ENCODE results near the gene SLFN14. TPM values are rescaled to one million over a fixed set of nuclear protein-coding genes. Genes with fewer than 3 reads are reported as not detected.
A peak's percentile ranks its signal among the peaks of the same experiment; 100 is the strongest.

The SLFN14 gene
- total and polyA plus RNA-seq, 2 of the 4 experiments (the other 2 are of a cell fraction), result not detected

DNA sequence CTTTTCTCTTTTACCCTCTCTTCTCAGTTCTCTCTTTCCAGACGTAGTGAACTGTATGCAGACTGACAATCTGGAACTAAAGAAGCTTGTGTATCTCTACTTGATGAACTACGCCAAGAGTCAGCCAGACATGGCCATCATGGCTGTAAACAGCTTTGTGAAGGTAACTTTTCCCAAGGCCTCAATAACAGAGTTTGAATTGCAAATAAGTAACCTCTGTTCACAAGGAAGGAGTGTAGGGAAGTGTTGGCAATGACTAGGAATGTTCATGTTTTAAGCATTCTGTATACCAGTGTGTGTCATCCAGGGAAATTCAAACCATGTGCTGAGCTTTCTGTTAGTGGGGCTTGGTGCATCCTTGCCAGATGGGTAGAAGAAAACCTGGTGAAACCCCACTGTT is 45.1 kb upstream of the SLFN14 start:
- POLR2A ChIA-PET (ENCODE audit: unreplicated experiment), result interaction anchor here (0.6 kb wide), 1 partner anchor 14 kb away, joined by 6 read pairs; no protein-coding TSS in a partner anchor
- Histone ChIP-seq H3K4me1 (ENCODE audit: control insufficient read depth, insufficient read depth, low read length) (peaks cover 10% of the 10 kb centered on the region), H2AK5ac (ENCODE audit: low read depth, low read length) (no peak overlapping the region), H2AFZ (replicated peaks; ENCODE audit: low read length, poor library complexity) (no peak overlapping the region), H2BK15ac (ENCODE audit: low read depth, low read length) (no peak overlapping the region), H3K4me3 (ENCODE audit: insufficient read depth, low read depth, low read length) (no peak overlapping the region), H3K23ac (ENCODE audit: low read depth, low read length) (no peak overlapping the region), H3K36me3 (ENCODE audit: control insufficient read depth, insufficient read depth, low read length) (peaks cover 29% of the 10 kb centered on the region), H4K8ac (ENCODE audit: low read depth in 2 of 2, low read length in 2 of 2) (0 out of 4 replicates have a peak overlapping the region, but pooled peaks of 1 of the 2 experiments have one; percentile 1), H3K27me3 (ENCODE audit: control insufficient read depth, insufficient read depth, low read length) (no peaks in the 10 kb centered on the region), H2AK9ac (replicated peaks; ENCODE audit: low read depth, low read length, poor library complexity) (no peak overlapping the region), H3K18ac (ENCODE audit: low read depth, low read length) (peak overlapping the region; percentile 63; the same call in 1 of the 2 replicates), H2BK120ac (ENCODE audit: low read depth, low read length) (no peak overlapping the region), H3K14ac (replicated peaks; ENCODE audit: low read depth, low read length) (no peak overlapping the region), H2BK20ac (ENCODE audit: low read depth, low read length) (no peak overlapping the region), H4K20me1 (ENCODE audit: insufficient read depth, low read length) (no peaks in the 10 kb centered on the region), H3K79me1 (ENCODE audit: low read depth in 1 of 2, low read length in 2 of 2) (peaks cover 27 to 33% of the 10 kb centered on the region in 2 experiments), H3K4me2 (ENCODE audit: low read depth, low read length) (peak overlapping the region; percentile 52; the same call in 1 of the 2 replicates), H3K9me3 (ENCODE audit: control insufficient read depth, insufficient read depth, low read length) (no peaks in the 10 kb centered on the region), H4K91ac (ENCODE audit: insufficient read depth, low read depth, low read length) (no peak overlapping the region), H3K9me1 (ENCODE audit: insufficient read depth, low read length) (0 out of 2 replicates have a peak, but pooled peaks cover 5% of the 10 kb centered on the region), H3K56ac (ENCODE audit: extremely low read depth, insufficient read depth, low read length) (no peak overlapping the region), H4K5ac (ENCODE audit: low read depth, low read length) (peak overlapping the region; percentile 35; the same call in 1 of the 2 replicates), H2BK5ac (ENCODE audit: low read depth, low read length, poor library complexity, severe bottlenecking) (peak overlapping the region; percentile 69), H3K9ac (ENCODE audit: low read depth, low read length) (no peak overlapping the region), H3K4ac (ENCODE audit: low read depth, low read length) (no peak overlapping the region), H3K27ac (ENCODE audit: insufficient read depth, low read length) (peak overlapping the region; percentile 40; the same call in 1 of the 2 replicates)
- ATAC-seq (ENCODE audit: low read depth) (peak; percentile 81), DNase-seq (peak; percentile 73)
- dilution Hi-C loops (cut with HindIII; ENCODE audit: low sequenced_read_pairs, unreplicated experiment), result no loop called here
- TF ChIP-seq CEBPB (IDR thresholded peaks at IDR 0.05; ENCODE audit: low read depth, low read length), result no peak
- TF ChIP-seq FOS (IDR thresholded peaks at IDR 0.05; ENCODE audit: low read depth, low read length), result no peak
- TF ChIP-seq SMC3 (IDR thresholded peaks at IDR 0.05; ENCODE audit: low read depth, low read length), result no peak
- TF ChIP-seq MXI1 (IDR thresholded peaks at IDR 0.05; ENCODE audit: borderline replicate concordance, low read depth, low read length), result peak; percentile 72; the same call in 1 of the 2 replicates
- no peak for TF ChIP-seq MAZ (IDR thresholded peaks at IDR 0.05; ENCODE audit: borderline replicate concordance, low read depth, low read length)
- intact Hi-C loops (cut with micrococcal nuclease), result no loop called here
- no TSS peak for BruUV-seq (replicated peaks)
- CTCF ChIA-PET, result interaction anchor here (0.7 kb wide), 1 partner anchor 20 kb away, joined by 3 read pairs; no protein-coding TSS in a partner anchor
- in situ Hi-C loops (cut with MboI; ENCODE audit: low sequenced_read_pairs), result no loop called here
- WGBS, 2 experiments (ENCODE audit: extremely low coverage in 2 of 2, insufficient read length in 1 of 2), result 100% methylated on average over 1 of the region's 2 CpGs; no CpG with 5 or more reads in 1 of the 2 experiments

Measured in IMR-90 (cell line).